Posterior vena cava (tissue), 2 donors: ENCODE results near the gene AIFM1. TPM values are rescaled to one million over a fixed set of nuclear protein-coding genes. Genes with fewer than 3 reads are reported as not detected.

ENCODE experiments used
- DNase-seq: peaks from one replicate; pipeline ENCODE4 v3.0.0-alpha.2; 2020; ENCODE audit warnings: low spot score
- intact Hi-C, 2 donors: fragments of 100-400 bp; cut with DNase I; formaldehyde crosslinking; loops; one replicate each; pipeline versions ENCODE4 v1.14.1 to v1.14.2; 2022 to 2023
- total RNA-seq, 2 donors: library from RNA; stranded (reverse); fragmentation: NEBNext Ultra II Directional; extraction: Animal tissue kit (Norgen Biotek cat#: 25700); gene quantifications; one replicate each; pipeline ENCODE4 v1.2.1, GENCODE V29; 2021
- donor health status: DM: yes; HTN: yes; CAD: no.
- donor health status: DM: yes; HTN: yes; CAD: no.

AIFM1 gene
- total RNA-seq, 2 donors from 2014 or later: 17.5 to 22.6 TPM

- intact Hi-C loops: no loop called here
- no peak for DNase-seq
These were observed 60.4 kb downstream of the AIFM1 start for GRCh38 chrX:130105244-130105643.

GRCh38 chrX:130103605-130104004 lies 62.0 kb downstream of the AIFM1 start:
- intact Hi-C loops: no loop called here
- DNase-seq: no peak

DNA sequence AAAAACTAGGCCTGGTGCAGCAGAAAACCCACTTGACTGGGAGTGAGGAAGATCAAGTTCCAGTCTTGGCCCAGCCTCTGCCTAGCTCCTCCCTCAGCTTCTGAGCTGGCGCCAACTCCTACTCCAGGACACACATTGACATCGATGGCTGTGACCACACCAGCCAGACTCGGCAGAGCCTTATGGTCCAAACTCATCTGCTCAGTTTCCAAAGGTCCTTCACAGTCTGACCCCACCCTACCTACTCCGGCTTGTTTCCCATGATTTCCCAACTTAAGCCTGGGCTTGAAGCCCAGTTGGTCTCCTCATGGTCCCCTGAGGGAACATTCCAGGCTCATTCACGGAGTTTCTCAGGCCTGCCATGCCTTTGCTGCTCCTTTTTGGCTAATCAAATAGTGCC lies 65.5 kb downstream of the AIFM1 start:
- DNase-seq: peak; percentile 91
- intact Hi-C loops: loop anchor here in 1 of 2 donors (2.0 kb wide), 1 partner anchor 71 kb away; no protein-coding TSS in a partner anchor

GRCh38 chrX:130098210-130098552 lies 67.5 kb downstream of the AIFM1 start:
- DNase-seq: no peak
- intact Hi-C loops: no loop called here

DNA sequence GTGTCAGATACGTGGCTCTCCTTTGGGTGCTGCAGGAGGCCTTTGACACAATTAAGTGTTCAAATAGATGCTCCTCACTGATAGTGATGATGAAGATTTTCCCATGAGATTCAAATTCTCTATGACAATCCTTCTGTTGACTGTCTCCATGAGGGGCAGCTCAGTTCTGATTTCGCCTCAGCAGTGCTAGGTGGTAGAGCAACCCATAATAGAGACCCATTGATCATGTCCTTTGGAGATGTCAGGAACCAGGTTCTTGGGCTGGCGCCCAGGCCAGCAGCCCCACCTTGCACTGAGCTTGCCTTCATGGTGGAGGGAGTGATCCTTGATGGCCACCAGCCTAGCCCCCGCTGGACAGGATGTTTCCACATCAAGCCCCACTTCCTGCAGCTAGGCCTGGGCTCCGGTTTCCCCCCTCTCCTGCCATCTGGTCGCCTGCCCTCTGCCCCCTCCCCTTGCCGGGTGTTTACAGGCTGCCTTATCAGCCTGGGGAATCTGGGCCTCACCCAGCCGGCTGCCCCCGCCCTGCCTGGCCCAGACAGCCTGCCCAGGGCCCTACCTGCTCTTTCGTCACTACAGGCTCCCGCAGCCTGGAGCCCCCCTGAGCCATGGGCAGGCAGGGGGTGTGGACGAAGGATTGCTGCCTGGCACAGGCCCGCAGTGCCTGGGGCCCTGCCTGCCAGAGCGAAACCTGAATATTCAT lies 68.0 kb downstream of the AIFM1 start:
- intact Hi-C loops: no loop called here
- DNase-seq: no peak

DNA sequence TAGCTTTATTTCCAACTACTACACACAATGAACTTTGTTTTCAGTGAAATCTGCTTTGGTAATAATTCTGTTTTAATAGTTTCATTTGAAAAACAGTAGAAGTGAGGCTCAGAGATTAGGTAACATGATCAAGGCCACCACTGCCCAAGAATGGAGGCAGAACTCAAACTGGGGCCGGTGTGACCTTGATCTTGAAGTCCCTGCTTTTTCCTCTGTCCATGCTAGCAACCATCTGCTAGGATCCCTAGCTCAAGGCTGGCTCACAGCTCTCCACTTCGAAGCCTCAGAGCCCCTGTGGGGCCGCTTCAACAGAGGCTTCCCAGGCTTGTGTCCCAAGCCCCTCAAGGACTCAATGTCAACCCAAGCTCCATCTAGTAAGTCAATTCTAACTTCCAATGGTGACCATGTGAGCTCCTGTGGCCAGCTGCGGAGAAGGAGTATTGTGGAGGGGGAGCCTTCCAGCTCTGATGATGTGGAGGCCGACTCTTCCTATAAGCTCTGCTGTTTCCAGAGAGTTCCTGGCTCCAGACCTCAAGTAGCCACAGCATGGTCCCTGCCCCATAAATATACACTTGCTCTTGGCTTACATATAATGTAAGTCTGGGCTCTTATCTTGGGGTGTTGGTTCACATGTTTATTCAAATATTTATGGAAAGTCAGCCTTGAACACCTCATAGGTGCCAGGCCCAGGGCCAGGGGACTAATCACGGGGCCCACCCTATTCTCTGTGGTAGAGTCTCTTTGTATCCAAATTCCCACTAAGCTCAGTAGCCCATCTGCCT lies 70.2 kb downstream of the AIFM1 start:
- DNase-seq: no peak
- intact Hi-C loops: no loop called here

GRCh38 chrX:130094696-130095095 lies 70.9 kb downstream of the AIFM1 start:
- intact Hi-C loops: no loop called here
- no peak for DNase-seq

- intact Hi-C loops: no loop called here
- DNase-seq: no peak
These were observed 72.4 kb downstream of the AIFM1 start for GRCh38 chrX:130093271-130093670.

DNA sequence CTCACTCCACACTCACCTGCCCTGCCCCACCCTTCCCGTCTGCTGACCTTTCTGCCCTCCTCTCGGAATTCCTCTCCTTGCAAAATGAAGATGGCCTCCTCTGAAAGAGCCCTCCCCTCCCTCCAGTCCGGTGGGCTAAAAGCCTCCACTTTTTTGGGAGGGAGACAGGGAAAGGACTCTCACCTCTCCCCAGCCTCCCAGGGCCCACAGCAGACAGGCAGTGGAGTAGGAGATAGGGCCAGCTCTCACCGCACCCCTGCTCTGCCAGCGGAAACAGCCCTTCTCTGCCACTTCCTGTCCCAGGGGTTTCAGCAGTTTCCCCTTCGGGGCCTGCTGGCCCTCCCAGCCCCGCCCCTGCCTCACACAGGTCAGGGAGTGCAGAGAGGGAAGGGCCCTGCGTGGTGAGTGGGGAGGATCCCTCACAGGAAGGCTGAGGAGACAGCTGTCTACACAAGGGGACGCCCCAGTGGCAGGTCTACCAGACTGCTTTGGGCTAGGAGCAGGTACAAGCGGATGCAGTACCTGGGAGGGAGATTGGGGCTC lies 73.6 kb downstream of the AIFM1 start:
- no peak for DNase-seq

GRCh38 chrX:130090364-130090763 lies 75.3 kb downstream of the AIFM1 start:
- DNase-seq: no peak
- intact Hi-C loops: no loop called here

More for the DNA sequence above, 73.6 kb downstream of the AIFM1 start:
- intact Hi-C loops: no loop called here

DNA sequence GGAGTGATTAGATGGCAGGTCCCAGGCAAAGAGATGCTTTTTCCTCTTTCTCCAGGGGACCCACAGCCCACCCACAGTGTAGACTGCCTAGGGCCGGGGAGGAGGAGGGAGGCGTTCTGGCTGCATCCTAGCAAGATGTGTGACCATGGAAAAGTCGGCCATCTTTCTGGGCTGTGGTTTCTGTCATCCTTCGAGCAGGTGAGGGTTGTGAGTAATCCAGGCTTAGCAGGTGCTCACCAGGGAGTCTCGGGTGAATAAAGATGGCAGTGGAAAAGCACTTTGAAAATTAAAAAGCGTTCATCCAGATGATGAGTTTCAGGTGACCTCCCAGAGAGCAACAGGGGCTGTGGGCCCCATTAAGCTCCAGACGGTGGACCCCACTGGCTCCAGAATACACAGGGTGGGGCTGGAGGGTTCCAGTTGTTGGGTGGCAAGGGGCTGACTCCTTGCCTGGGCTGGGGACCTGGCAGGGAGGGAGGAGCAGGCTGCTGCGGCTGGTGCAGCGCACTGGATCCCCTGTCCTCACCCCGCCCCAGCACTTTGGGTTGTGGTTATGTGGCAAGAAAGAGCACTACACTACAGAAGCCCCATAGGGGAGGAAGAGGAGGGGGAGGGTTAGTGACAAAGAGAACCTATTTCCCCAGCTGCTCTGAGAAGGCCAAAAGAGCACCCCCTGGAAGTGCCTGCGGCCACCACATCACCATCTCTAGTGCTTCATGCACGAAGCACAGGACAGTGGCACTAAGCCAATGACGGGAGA lies 79.0 kb downstream of the AIFM1 start:
- intact Hi-C loops: loop anchor here in 1 of 2 donors (5.0 kb wide), 1 partner anchor 1744 kb away; no protein-coding TSS in a partner anchor

GRCh38 chrX:130085551-130086446 lies 79.8 kb downstream of the AIFM1 start:
- intact Hi-C loops: loop anchor here in 1 of 2 donors (5.0 kb wide), 1 partner anchor 1743 kb away; no protein-coding TSS in a partner anchor
- no peak for DNase-seq

More for the DNA sequence above, 79.0 kb downstream of the AIFM1 start:
- no peak for DNase-seq

- intact Hi-C loops: loop anchor here in 1 of 2 donors (5.0 kb wide), 1 partner anchor 1742 kb away; no protein-coding TSS in a partner anchor
These were observed 80.9 kb downstream of the AIFM1 start for GRCh38 chrX:130084631-130085237.

GRCh38 chrX:130083656-130084382 lies 81.8 kb downstream of the AIFM1 start:
- intact Hi-C loops: no loop called here
- DNase-seq: no peak

More at GRCh38 chrX:130084631-130085237, 80.9 kb downstream of the AIFM1 start:
- DNase-seq: no peak

DNA sequence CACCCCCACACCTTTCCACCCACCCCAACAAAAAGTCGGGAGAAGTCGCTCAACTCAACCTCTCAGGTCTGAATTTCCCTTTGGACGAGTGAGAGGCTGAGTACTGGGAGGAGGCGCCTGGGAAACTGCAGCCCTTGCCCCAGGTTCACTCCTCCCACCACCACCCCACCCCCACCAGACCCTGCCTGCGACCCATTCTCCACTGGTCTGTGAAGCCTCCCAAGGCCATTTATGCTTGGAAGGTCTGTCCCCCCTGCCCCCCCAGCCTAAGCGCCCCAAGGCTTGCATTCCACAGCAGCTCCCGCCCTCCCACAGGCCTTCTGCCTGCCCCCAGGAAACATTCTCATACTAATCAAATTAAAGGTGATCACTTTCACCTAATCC lies 82.5 kb downstream of the AIFM1 start:
- no peak for DNase-seq
- intact Hi-C loops: no loop called here

GRCh38 chrX:130082244-130083106 lies 83.2 kb downstream of the AIFM1 start:
- intact Hi-C loops: no loop called here
- DNase-seq: peak; percentile 89
